GM13976 (cell line): Measurements from ENCODE around the gene TTC27.

Experiments used
- DNase-seq: peaks from one replicate; pipeline ENCODE4 v3.0.0; 2012; ENCODE audit warnings: low spot score
- CTCF ChIP-seq: IDR thresholded peaks from 2 replicates; pipeline ENCODE4 v1.5.1; 2012; ENCODE audit warnings: borderline replicate concordance, mild to moderate bottlenecking; ENCODE audit not compliant: insufficient read depth; ENCODE audit errors: extremely low read depth, missing control alignments, control extremely low read depth
- in situ Hi-C: fragments of 300-500 bp; cut with MboI; formaldehyde crosslinking; loops from one replicate; pipeline ENCODE4 v1.12.0; 2022; ENCODE audit warnings: low sequenced_read_pairs, mixed read lengths, inconsistent platforms; ENCODE audit not compliant: unreplicated experiment

Gene TTC27

GRCh38 chr2:32656069-32656468 is 28.2 kb downstream of the TTC27 start:
- in situ Hi-C loops, result no loop called here
- no peak for DNase-seq

GRCh38 chr2:32663864-32664263 is 36.0 kb downstream of the TTC27 start:
- TF ChIP-seq CTCF, result no peak
- no peak for DNase-seq
- in situ Hi-C loops, result no loop called here

More at GRCh38 chr2:32656069-32656468, 28.2 kb downstream of the TTC27 start:
- TF ChIP-seq CTCF, result no peak

- in situ Hi-C loops, result no loop called here
- no peak for TF ChIP-seq CTCF
- DNase-seq, result no peak
Observed at GRCh38 chr2:32666704-32667103, 38.9 kb downstream of the TTC27 start.

GRCh38 chr2:32668254-32668653 is 40.4 kb downstream of the TTC27 start:
- DNase-seq, result no peak
- TF ChIP-seq CTCF, result no peak
- in situ Hi-C loops, result no loop called here

- DNase-seq, result no peak
- no peak for TF ChIP-seq CTCF
- in situ Hi-C loops, result no loop called here
Observed at GRCh38 chr2:32671885-32672533, 44.2 kb downstream of the TTC27 start.

- no peak for DNase-seq
- TF ChIP-seq CTCF, result no peak
- in situ Hi-C loops, result no loop called here
Observed at GRCh38 chr2:32678825-32679224, 51.0 kb downstream of the TTC27 start.

GRCh38 chr2:32680942-32681341 is 53.1 kb downstream of the TTC27 start:
- TF ChIP-seq CTCF, result no peak
- no peak for DNase-seq
- in situ Hi-C loops, result no loop called here
